ENCODE results near the gene SUCLA2.
"Not testable (repeated sequence)": the region's sequence is repeated elsewhere in the genome, so short reads cannot be mapped to it uniquely, and the experiment has no call there.

SUCLA2 gene

DNA sequence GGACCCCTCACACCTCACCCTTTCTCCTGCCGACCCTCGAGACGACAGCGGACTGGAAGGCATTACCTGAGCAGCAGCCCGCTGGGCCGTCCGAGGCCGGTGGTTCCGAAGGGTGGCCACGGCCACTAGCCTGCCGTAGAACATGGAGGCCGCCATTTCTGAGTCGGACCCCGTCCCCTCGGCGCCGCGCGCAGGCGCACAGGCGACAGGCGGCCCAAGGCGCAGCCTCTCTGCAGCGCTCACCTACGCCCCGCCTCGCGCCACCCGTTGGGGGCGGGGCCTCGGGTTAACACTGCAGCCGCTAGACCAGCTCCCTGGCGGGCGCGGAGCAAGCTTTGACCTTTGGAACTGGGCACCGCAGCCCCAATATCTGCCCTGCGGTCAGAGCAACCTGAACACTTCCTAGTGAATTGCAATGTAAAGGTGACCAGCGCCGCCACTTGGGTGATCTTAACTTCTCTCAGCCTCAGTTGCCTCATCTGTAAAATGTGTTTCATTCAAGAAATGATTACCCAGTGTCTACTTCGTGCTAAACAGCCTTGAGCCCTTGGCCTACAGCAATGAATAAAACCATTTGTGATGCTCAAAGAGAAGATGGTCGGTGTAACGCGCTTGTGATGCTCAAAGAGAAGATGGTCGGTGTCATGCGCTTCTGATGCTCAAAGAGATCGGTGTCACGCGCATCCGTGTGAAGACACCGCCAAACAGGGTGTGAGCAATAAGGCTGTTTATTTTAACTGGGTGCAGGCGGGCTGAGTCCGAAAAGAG is at the start of gene SUCLA2:
Gene SUCLA2 (minus strand): TSS at position 160 of the 768 bp plus-strand sequence. CDS start 4 bp downstream, at position 156.
- DNase-seq (ENCODE audit: low spot score), result peak; percentile 100

DNA sequence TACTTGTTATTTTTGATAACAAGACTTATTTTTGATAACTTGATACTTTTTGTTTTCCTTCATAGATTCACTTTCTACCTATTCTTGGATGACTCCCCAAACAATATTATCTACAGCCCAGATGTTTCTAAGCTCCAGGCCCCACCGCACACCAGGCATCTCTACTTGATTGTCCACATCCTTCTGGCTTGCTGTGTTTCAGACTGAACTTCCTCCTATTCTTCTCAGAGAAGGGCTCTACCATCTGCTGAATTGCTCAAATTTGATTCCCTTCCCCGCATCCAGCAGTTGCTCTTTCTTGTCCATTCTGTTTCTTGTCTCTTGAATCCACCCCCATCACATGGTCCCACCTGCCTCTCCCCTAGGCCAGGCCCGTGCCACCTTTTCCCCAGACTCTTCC is 49.5 kb upstream of the SUCLA2 start:
- DNase-seq (ENCODE audit: low spot score), result no peak

DNA sequence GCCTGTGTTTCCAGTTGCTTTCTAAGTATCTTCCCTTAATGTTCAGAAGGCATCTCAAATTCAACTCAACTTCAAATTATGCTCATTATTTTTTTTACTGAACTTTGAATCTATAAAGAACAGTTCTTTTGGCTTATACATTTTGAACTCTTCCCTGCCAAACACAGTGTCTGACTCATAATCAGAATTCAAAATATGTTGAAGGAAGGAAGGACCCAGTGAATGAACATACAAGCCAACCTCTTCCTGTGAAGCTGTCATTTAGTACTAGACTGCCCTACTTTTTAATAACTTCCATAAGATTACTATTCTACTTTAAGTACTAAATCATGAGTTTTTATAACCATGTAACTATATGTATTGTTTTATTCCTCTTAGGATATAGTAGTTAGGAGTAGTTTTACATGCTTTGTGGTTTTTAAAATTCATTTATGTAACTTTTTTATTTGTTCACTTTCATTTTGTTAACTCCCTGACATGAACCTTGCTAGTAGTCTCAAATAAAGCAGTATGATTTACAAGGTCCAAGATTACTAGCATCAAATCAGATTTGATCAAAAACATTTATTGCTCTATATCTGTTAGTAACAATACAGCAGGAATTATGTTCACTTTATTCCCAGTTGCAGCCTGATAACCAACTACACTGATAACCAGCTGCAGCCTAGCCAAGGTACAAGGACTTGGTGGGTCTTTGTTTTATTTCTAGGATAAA is 42.9 kb upstream of the SUCLA2 start:
- DNase-seq (ENCODE audit: low spot score), result no peak

GRCh38 chr13:48042894-48043293 is 41.8 kb upstream of the SUCLA2 start:
- DNase-seq (ENCODE audit: low spot score), result no peak

GRCh38 chr13:48040896-48041295 is 39.8 kb upstream of the SUCLA2 start:
- DNase-seq (ENCODE audit: low spot score), result no peak

- DNase-seq (ENCODE audit: low spot score), result no peak
Measured at GRCh38 chr13:48040049-48040448, 39.0 kb upstream of the SUCLA2 start.

DNA sequence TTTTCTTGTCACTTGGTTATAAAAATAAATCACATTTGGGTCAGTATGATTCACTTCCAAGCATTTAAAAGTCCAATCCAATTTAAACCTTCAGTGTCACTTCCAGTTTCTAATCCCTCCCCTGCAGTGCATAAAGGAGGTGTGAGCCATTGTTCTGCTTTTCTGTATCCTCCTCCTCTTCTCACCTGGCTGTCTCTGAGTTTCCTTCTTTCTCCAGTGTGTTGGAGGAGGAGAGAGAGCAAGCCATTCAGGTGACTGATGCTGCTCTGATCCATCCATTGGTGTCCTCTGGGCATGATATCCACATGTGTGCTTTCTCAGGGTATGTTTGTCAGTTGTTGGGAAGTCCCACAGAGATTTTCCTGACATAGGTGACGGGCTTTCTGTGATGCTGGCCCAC is 37.7 kb upstream of the SUCLA2 start:
- no peak for DNase-seq (ENCODE audit: low spot score)

DNA sequence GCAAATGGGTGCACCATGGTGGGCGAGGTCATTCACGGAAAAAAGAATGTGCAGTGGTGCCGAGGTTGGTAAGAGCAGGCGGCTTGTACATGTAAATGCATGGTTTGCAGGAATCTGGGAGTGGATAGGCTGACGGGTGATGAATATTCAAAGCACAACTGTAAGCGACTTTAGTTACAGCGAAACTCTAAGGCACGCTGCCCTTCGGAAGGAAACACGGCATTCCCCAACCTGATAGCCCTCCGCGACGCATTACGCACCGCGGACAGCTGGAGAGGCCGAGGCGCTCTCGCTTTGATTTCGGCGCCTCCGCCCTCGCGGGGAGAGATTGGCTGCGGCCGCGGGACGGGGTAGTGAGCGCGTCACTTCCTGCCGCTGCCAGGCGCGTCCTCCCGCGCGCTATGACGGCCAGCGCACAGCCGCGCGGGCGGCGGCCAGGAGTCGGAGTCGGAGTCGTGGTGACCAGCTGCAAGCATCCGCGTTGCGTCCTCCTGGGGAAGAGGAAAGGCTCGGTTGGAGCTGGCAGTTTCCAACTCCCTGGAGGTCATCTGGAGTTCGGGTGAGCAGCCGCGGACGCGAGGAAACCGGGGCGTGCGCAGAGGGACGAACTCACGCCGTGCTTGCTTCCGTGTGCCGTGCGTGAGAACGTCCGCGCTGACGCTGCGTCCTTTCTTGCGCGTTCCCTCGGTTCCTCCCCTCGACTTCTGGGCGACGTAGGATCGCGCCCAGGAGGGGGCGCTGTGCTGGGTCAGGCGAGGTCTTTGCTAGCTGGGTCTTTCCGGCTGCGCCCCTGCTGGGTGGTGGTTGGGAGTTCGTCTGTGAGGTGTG is 36.5 kb upstream of the SUCLA2 start, which contains the start of gene NUDT15:
Gene NUDT15 (plus strand): TSS at position 381 of the 828 bp plus-strand sequence. CDS start 21 bp downstream, at position 402.
- DNase-seq (ENCODE audit: low spot score), result peak; percentile 96

GRCh38 chr13:48029859-48030258 is 28.8 kb upstream of the SUCLA2 start:
- no peak for DNase-seq (ENCODE audit: low spot score)

DNA sequence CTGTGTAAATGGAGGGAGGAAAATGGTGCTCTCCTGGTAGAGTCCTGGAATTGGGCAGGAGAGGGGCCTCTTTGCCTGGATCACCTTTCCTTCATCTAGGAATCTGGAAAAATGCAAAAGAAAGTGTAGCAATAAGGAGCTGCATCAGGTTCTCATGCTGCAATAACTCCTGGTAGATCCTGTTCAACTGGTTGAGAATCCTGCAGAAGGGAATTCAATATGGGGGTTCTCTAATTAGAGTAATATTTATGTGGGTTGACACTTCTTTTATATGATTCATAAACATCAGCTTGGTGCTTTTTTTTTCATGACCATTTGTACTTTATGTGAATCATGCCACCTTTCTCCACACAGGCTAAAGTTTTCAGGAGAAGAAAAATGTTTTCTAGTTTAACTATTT is 27.0 kb upstream of the SUCLA2 start:
- no peak for DNase-seq (ENCODE audit: low spot score)

DNA sequence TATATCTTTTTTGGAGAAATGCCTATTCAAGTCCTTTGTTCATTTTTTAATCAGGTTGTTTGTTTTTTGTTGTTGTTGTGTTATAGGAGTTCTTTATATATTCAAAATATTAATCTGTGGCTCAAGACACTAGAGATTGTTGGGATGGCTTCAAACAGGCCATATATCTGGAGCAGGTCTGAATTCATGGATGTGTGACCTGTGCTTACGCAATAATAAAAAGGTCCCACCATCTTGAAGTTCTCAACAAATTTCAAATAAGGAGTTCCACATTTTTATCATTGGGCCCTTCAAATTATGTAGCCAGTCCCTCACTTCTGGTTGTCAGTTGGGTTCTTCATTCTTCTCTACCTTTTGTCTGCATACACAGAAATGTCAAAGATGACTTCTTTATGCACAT is 18.7 kb upstream of the SUCLA2 start:
- no peak for DNase-seq (ENCODE audit: low spot score)

DNA sequence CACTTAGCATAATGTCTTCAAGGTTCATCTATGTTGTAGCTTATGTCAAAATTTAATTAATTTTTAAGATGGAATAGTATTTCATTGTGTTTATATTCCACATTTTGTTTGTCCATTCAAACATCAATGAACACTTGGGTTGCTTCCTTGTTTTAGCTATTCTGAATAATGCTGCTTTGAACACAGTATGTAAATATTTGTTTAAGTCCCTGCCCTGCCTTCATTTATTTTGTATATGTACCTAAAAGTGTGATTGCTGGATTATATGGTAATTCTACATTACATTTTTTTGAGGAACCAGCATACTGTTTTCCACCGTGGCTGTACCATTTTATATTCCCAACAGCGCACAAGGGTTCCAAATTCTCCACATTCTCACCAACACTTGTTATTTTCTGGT is 17.6 kb upstream of the SUCLA2 start:
- no peak for DNase-seq (ENCODE audit: low spot score)

GRCh38 chr13:48014359-48014758 is 13.3 kb upstream of the SUCLA2 start:
- DNase-seq (ENCODE audit: low spot score), result no peak

GRCh38 chr13:48012668-48013067 is 11.6 kb upstream of the SUCLA2 start:
- no peak for DNase-seq (ENCODE audit: low spot score)

DNA sequence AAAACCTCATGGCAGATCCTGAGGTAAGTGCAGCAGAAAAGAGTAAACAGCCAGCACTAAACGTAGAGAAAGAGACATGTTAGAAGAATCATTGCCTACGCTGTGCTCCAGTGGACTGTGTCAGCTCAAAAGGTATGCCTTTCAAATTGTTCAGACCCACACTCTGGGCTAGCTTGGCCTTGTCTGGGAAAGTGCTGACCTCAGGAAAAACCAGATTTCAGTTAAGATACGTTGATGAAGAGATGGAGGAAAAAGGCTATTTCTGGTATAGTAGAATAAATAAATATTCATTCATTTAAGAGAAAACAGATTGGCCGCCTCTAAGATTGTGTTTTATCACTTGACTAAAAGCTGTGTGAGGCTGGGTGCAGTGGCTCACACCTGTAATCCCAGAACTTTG is 9.6 kb upstream of the SUCLA2 start:
- no peak for DNase-seq (ENCODE audit: low spot score)

DNA sequence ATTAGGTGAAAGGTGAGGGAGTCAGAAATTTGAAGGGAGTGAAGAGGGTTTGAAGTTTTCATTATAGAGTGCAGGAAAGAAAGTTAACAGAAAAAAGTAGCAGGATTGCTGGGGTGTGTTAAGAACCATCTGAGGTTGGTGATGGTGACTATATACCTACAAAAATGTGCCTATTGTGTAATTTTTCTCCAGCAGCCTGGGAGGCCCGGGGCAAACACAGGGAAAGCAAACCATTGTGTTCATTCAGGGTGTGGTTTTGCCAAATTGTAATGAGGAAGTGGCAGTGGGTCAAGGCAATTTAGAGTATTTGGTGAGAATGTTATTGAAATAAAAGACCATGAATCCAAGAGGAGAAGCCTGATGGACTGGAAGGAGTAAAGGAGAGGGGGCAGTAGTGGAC is 8.2 kb upstream of the SUCLA2 start:
- DNase-seq (ENCODE audit: low spot score), result no peak

- no peak for DNase-seq (ENCODE audit: low spot score)
Measured at GRCh38 chr13:48006396-48006795, 5.3 kb upstream of the SUCLA2 start.

GRCh38 chr13:48004201-48004600 is 3.1 kb upstream of the SUCLA2 start:
- no peak for DNase-seq (ENCODE audit: low spot score)

GRCh38 chr13:48001999-48002398 is 926 bp upstream of the SUCLA2 start:
- DNase-seq (ENCODE audit: low spot score), result not testable (repeated sequence)

GRCh38 chr13:48000559-48001113 is 437 bp downstream of the SUCLA2 start:
- DNase-seq (ENCODE audit: low spot score), result no peak

DNA sequence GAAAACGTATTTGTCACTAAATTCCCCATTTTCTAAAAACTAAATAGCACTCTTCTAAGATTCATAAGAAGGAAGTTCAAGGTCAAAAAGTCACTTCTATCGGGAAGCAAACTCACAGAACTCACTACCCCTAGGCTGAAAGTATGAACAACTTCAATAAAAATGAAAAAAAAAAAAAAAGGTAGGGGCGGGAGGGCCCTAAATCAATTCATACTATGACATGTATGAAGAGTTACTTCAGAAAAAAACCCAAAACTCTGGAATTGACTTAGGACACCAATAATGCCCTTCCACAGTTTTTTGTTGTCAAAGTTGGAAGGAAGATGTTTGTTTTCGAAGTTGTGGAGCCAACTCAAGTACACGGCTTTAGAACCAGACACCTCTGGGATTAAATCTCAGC is 1.1 kb downstream of the SUCLA2 start:
- no peak for DNase-seq (ENCODE audit: low spot score)

- DNase-seq (ENCODE audit: low spot score), result no peak
Measured at GRCh38 chr13:47997384-47997783, 3.7 kb downstream of the SUCLA2 start.
